ENCODE results near the gene PSG3. TPM values are rescaled to one million over a fixed set of nuclear protein-coding genes. Genes with fewer than 3 reads are reported as not detected.

The PSG3 gene
- total and polyA plus RNA-seq, 11 donors = not detected

Other genes starting within 250 kb of the PSG3 start
- gene CEACAM1, start 212.0 kb downstream of the PSG3 start, total RNA-seq = 1 to 10 TPM; 1.3 to 8.3 (median 2.5) TPM
- gene CEACAM1, start 212.0 kb downstream of the PSG3 start, polyA plus RNA-seq = 1 to 10 TPM; 1.6 to 2.1 TPM
- under 1 TPM in 2 of 9 donors, not detected in 7; 0.10 to 0.56 TPM for gene CEACAM8, start 145.6 kb downstream of the PSG3 start, total RNA-seq
- not detected for gene CEACAM8, start 145.6 kb downstream of the PSG3 start, polyA plus RNA-seq
- not detected for gene PSG8, start 25.2 kb upstream of the PSG3 start, total RNA-seq
- not detected for gene PSG8, start 25.2 kb upstream of the PSG3 start, polyA plus RNA-seq
- not detected for gene PSG1, start 139.2 kb upstream of the PSG3 start, total RNA-seq
- gene PSG1, start 139.2 kb upstream of the PSG3 start, polyA plus RNA-seq = not detected
- gene PSG6, start 177.4 kb upstream of the PSG3 start, total RNA-seq = not detected
- gene PSG6, start 177.4 kb upstream of the PSG3 start, polyA plus RNA-seq = not detected
- gene PSG7, start 196.7 kb upstream of the PSG3 start, total RNA-seq = not detected
- not detected for gene PSG7, start 196.7 kb upstream of the PSG3 start, polyA plus RNA-seq

Data from heart left ventricle (tissue), 11 donors.